AG08396 (cell line): ENCODE measurements around the gene SH3TC2.
A peak's percentile ranks its signal among the peaks of the same experiment; 100 is the strongest.

Experiments
- DNase-seq: peaks from one replicate; pipeline ENCODE4 v3.0.0; 2012; ENCODE audit warnings: low spot score, mixed read lengths

SH3TC2 gene

GRCh38 chr5:148970876-148971275 lies 92.0 kb downstream of the SH3TC2 start:
- DNase-seq = no peak

DNA sequence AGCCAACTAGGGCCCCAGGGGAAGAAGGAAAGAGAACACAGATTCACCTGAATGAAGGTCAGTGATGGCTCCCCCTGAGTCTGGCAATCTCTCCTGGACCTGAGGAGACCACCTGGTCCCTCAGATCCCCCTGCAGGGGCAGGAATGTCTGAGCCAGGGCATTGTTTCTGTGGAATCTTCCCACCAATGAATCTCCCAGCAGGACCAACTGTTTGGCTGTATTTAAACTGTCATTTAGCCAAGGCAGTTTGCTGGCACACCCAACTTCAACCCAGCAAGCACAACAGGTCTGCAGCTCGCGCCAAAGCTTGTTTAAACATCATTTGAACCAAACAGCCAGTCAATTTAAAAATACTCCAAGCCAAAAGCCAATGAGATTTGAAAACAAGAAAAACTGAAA lies 92.6 kb downstream of the SH3TC2 start:
- no peak for DNase-seq

GRCh38 chr5:148969291-148969690 lies 93.6 kb downstream of the SH3TC2 start:
- DNase-seq = no peak

DNA sequence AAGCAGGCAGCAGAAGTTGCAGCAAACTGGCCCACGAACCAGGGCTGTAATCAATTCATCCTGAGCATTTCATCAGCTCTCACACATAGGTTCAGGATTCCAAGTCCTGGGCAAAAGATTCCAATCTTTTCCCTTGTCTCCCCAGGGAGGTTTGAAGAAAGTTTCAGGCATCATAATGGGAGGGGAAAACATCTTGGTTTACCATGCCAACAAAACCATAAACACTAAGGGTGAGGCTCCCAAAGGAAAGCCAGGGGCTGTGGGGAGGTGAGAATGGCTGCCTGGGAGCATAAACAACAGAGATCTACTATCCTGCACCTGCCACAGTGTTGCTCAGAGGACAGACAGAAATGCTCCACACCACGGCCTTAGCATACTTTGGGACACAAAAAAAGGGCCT lies 94.6 kb downstream of the SH3TC2 start:
- DNase-seq = no peak

DNA sequence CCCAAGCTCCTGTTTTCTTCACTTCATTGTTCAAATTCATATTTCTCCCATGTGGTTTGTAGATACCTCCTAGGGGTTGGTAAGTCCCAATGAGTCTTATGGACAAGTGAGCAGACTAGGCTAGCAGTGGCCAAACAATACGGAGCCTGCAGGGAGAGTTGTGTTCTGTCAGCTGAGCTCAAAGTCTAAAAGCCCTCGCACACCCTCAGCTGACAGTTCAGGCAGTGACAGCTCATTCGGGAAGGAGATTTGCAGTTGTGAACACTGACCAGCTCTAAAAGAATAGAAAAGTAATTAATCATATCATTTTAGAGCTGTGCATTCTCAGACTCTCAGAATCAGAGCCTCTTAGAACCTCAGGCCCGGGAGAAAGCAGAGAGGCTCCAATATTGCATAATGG lies 95.1 kb downstream of the SH3TC2 start:
- DNase-seq = no peak

DNA sequence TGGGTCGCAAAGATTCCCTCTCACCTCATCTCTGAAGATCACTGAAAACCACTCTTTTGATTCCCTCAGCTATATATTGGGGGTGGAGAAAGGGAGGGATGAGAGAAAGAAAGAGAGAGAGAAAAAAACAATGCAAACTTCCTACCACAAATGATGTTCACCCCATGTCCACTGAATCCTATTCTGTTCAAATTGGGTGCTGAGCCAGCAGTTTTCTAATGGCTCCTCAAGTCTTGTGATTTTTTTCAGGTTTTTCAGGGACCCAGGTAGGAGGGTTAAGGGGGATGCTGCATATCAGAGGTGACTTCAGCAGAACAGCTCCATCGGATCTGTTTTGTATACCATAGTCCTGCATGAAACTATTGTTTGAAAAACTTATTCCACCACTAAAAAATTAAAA lies 95.9 kb downstream of the SH3TC2 start:
- DNase-seq = no peak

- DNase-seq = no peak
Measured at GRCh38 chr5:148966348-148966747, 96.5 kb downstream of the SH3TC2 start.

- peak; percentile 87 for DNase-seq
Measured at GRCh38 chr5:148965511-148966265, 97.2 kb downstream of the SH3TC2 start.

- no peak for DNase-seq
Measured at GRCh38 chr5:148963664-148964063, 99.2 kb downstream of the SH3TC2 start.

DNA sequence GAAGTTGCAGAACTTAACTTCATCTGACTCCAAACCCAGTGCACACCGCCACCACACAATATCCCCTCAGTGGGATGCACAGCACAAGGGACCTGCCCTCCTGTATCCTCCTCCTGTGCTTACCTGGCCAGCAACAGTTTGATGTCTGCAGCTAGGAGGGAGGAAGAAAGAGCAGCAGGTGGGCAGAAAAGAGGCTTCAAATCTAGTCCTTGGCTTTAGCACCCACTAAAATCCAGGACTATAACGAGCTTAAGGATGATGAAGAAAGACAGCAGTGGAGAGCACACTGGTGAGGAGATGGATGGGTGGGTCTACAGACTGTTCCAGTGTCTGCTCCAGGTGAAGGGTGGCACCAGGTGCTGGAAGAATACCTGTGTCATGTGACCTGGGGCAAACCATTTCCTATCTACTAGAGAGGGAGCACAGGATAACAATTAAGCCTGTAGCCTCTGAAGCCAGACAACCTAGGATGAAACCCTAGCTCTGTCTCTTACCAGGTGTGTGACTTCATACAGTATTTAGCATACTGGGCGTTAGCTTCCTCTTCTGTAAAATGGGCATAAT lies 100.0 kb downstream of the SH3TC2 start:
- no peak for DNase-seq

DNA sequence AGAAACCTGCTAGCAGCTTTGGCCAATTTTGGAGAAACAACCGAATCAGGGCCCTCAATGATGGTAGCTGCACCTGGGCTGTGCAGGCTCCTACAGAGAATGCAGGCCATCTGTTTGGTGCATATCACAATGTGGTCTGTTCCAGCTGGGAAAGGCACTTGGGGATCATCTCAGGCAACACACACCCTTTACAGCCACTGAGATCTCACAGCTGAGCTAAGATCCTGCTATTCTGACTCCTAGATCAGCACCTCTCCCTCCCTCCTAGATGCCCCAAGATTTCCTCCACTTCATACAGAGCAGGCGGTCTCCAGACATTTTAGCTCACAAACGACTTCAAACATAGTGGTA lies 100.7 kb downstream of the SH3TC2 start:
- no peak for DNase-seq

DNA sequence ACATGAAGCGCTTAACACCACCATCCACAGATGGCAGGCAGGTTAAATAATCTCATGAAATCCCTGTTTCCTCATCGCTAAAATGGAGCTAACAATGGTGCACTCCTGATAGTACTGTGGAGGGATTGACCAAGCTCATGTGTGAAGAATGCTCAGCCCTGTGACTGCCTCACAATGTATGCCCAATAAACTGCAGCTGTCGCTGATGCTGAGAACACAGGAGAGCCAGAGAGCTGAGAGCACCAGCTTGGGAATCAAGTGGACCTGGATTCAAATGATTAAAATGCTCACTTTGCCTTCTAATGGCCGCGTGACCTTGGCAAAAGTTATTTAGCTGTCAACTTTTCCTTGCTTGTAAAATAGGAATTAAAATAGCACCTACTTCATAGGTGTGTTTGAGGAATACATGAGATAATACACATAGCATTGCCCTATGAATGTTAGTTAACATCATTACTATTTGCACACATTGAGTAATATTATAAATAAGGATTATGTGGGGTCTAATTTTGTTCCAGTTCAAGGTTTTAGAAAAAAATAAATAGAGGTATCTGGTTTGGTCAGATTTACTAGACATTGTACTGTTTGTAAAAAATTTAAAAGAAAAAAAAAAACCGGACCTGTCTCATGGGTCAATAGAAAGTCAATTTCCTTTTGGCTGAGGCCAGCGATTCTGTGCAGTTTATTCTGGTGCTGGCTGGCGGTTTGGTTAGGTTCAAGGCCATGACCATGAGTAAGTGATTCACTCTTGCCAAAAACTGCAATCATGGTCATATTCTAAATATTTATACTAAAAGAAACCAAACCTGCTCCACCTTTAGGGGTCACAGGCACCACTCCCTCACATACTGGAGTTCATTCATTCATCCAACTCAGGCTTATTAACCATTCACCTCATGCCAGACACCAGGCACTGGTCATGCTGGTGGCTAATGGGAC lies 101.3 kb downstream of the SH3TC2 start:
- no peak for DNase-seq

GRCh38 chr5:148960070-148960769 lies 102.6 kb downstream of the SH3TC2 start:
- DNase-seq = no peak

DNA sequence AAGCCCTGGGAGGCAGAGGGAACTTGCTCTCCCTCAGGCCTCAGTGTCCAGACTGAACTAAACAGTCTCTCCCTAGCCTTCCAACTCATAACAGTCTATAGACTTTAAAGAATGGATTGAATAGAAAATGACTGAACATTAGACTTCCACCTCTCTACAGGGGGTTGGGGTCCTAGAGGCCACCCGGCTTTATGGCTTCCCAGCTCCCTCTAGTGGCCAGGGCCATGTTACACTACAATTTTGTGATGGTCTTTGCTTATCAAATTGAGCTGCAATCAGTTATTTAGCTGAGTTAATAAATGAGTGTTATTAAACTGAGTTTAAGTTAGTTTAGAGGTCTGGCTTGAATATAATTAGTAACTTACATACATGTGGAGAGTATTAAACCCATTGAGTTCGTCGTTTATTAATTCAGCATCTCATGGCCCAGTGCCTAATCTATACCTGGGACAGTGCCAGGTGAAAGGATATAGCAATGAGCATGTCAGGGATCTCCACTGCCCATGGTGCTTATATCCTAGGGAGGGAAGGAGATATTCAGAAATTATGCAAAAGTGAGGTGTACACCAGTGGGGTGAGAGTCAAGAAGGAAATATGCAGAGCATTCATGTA lies 105.2 kb downstream of the SH3TC2 start:
- peak; percentile 47 for DNase-seq

- no peak for DNase-seq
Measured at GRCh38 chr5:148956477-148957385, 106.1 kb downstream of the SH3TC2 start.
